Astrocyte of the cerebellum (primary cell): ENCODE results near the gene ERFL.

ENCODE experiments used
- DNase-seq: peaks from one replicate; pipeline ENCODE4 v3.0.0-alpha.2; 2011; ENCODE audit warnings: low read depth
- H3K4me3 ChIP-seq: 2 replicates; pipeline ENCODE4 v1.5.1; 2011; ENCODE audit warnings: mild to moderate bottlenecking, low read depth, low read length, moderate library complexity
- in situ Hi-C: cut with HindIII; loops from 2 replicates; pipeline ENCODE4 v1.10.0; 2017; ENCODE audit warnings: low sequenced_read_pairs
- TF ChIP-seq, protein P1 (sequence below): IDR thresholded peaks from 2 replicates; pipeline ENCODE4 v1.5.1; 2012; ENCODE audit warnings: low read length, low read depth, moderate library complexity, mild to moderate bottlenecking; ENCODE audit errors: missing control alignments

The ERFL gene

DNA sequence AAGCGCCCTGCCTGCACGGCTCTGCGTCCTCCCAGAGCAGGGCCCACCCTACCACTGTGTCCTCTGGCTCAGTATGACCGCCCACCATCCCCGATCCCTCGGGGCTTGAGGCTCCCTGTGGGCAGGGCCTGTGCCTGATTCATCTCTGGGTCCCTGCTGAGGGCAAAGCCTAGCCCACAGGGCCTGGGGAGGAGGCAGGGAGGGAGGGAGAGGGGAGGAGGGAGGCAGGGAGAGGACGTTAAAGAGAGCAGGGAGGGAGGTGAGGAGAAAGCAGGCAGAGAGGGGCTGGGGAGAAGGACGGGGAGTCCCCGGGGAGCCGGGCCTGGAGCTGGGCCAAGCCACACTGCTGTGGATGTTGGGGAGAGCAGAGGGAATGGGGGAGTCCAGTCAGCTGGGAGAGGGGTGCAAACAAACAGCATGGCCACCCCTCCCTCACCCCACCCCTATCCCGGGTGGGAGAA, 4.0 kb upstream of the ERFL start:
- TF ChIP-seq, protein P1, sequence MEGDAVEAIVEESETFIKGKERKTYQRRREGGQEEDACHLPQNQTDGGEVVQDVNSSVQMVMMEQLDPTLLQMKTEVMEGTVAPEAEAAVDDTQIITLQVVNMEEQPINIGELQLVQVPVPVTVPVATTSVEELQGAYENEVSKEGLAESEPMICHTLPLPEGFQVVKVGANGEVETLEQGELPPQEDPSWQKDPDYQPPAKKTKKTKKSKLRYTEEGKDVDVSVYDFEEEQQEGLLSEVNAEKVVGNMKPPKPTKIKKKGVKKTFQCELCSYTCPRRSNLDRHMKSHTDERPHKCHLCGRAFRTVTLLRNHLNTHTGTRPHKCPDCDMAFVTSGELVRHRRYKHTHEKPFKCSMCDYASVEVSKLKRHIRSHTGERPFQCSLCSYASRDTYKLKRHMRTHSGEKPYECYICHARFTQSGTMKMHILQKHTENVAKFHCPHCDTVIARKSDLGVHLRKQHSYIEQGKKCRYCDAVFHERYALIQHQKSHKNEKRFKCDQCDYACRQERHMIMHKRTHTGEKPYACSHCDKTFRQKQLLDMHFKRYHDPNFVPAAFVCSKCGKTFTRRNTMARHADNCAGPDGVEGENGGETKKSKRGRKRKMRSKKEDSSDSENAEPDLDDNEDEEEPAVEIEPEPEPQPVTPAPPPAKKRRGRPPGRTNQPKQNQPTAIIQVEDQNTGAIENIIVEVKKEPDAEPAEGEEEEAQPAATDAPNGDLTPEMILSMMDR, result no peak
- H3K4me3 ChIP-seq, result no peak overlapping the region
- DNase-seq, result no peak
- in situ Hi-C loops, result no loop called here

DNA sequence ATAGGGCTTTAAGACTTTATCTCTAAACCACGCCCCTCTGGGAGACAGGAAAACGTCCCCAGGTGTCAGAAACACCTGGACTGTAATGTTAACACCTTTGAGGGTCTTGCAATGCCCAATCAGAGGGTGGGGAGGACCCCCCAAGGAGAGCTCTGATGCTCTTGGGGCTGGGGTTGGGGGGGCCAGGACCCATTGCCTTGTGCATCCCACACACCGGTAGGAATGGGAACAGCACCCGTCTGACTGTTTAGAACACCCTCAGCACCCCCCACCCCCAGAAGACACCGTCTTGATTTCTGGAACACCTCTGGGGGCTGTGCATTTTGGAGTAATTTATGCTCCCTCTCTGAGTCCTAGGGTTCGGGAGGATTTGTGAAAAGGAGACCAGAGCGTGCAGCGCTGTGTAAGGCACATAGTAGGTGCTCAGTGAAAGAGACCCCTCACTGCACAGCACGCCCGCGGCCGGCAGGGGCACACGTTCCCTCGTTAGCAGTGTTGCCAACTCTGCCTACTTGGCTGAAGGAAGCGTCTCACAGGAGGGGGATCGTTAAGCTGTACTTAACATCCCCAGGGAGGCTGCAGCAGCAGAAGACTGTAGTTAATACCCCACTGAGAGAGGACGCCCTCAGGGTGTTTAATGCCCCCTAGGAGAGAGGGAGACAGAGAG, 2.8 kb upstream of the ERFL start:
- TF ChIP-seq, protein P1, result peak; percentile 40
- no peak overlapping the region for H3K4me3 ChIP-seq
- in situ Hi-C loops, result no loop called here
- no peak for DNase-seq

DNA sequence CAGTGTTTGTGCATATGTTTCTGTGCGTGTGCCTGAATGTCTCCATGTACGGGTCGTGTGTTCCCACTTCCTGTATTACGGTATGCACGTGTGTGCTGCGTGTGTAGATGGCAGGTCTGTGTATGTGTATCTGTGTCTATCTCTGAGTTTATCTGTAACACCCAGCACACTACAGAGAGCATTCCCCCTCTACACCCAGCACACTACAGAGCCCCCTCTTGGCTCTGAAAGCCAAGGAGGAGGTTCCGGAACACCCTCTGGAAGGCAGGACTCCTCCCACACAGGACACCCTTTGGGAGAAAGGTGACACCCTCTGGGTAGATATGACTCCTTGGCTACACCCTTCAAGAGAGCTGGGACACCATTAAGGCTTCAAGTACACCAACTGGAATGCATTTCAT, 2.1 kb upstream of the ERFL start:
- in situ Hi-C loops, result no loop called here
- H3K4me3 ChIP-seq, result no peak overlapping the region
- no peak for DNase-seq
- TF ChIP-seq, protein P1, result no peak

DNA sequence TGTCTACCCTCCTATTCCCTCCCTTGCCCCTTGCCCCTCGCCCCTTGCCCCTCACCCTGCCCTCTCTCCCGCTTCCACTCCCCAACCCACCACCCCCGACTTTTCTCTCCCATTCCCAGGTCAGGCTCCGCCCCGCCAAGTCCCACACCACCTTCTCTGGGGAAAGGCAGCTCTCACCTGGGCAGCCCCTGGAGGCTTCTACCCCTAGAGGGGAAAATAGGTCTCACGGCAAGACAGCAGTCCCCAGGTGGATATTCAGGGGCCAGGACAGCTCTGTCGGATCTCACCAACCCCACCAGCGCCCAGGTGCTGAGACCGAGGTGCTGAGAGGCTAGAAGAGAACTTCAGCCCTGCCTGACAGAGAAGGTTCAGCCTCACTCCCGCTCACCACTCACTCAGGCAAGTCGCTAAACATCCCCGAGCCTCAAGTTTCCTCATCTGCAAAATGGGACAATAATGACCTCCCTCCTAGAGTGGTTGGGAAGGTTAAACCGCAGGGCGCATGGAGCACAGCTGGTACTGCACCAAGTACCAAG, 1.4 kb upstream of the ERFL start:
- H3K4me3 ChIP-seq, result no peak overlapping the region
- in situ Hi-C loops, result no loop called here
- no peak for DNase-seq
- TF ChIP-seq, protein P1, result no peak

DNA sequence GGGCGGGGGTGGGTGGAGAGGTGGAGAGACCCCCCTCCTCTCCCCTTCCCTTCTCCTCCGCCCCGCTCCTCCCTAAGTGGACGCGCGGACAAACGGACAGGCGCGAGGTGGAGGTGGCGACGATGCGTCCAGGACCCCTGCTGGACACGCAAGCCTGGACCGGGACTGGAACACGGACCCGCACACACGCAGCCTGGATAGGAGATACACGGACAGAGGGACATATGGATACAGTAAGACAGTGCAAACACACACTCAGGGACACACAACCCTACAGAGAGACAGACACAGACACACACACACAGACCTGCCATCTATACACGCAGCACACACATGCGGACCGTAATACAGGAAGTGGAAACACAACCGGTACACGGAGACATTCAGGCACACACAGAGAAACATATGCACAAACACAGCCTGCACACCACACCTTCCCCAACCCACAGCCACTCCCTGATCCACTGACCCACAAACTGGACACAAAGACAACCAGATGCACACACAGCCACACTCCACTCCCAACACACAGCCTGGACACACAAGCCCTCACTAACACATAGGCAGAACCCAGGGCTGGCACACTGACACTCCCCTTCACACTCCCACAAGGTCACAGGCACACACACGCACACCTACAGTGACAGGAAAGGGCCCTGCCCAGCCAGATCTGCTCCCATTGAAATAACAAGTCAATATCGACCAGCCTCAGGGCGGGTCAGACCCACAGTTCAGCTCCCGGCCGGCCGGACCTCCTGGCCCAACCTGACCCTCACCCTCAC, 696 bp upstream of the ERFL start:
- no peak for DNase-seq
- TF ChIP-seq, protein P1, result no peak
- in situ Hi-C loops, result no loop called here
- H3K4me3 ChIP-seq, result peak overlapping the region; percentile 30

DNA sequence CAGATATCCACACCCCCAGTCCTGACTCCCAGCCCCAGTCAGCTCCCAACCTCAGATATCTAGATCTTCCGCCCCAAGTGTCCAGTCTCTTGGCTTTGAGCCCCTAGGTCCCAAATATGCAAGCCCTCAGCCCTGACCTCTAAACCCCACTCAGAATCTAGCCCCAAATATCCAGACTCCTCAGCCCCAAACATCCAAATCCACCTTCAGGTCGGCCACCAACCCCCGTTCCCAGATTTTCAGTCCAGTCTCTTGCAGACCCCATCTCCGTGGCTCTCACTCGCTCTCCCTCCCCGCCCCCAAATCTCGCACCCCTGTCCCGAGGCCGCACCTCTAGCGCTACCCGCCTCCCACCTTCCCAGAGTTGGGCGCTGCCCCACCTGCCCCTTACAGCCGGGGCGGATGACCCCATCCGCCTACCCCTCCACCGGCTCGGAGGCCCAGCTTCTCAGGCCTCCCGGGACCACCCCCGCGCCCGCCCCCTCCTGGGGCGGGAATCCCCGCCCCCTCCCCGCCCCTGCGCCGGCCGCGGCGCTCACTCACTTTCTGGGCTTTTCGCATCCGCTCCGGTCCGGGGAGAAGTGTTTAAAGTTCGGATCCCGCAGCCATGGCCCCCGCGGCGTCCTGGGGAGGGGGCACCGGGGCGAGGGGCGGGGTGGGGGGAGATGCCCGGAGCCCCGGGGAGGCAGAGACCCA, 604 bp downstream of the ERFL start:
- TF ChIP-seq, protein P1, result no peak
- in situ Hi-C loops, result no loop called here
- peak overlapping the region; percentile 30 for H3K4me3 ChIP-seq
- no peak for DNase-seq
